Loucy (cell line): ENCODE results near the gene SORCS2.

ENCODE experiments used
- H2AFZ ChIP-seq: fragments of 200-600 bp; sonication (generic); 2 replicates; pipeline ENCODE4 v1.6.0; 2016; ENCODE audit warnings: antibody characterized with exemption, mild to moderate bottlenecking, low read length, moderate library complexity
- H3F3A ChIP-seq: fragments of 200-600 bp; 2 replicates; pipeline ENCODE4 v1.6.0; 2016; ENCODE audit warnings: antibody characterized with exemption, low read depth, mild to moderate bottlenecking
- H3K27me3 ChIP-seq: fragments of 200-600 bp; sonication (generic); 2 replicates; pipeline ENCODE4 v1.6.1; 2014; ENCODE audit warnings: low read length, mild to moderate bottlenecking; ENCODE audit not compliant: insufficient read depth, poor library complexity, severe bottlenecking
- H3K36me3 ChIP-seq: fragments of 200-600 bp; sonication (generic); 2 replicates; pipeline ENCODE4 v1.6.1; 2016; ENCODE audit warnings: low read length; ENCODE audit not compliant: insufficient read depth
- H3K4me1 ChIP-seq: fragments of 200-600 bp; sonication (generic); 2 replicates; pipeline ENCODE4 v1.5.1; 2014; ENCODE audit warnings: low read length, mild to moderate bottlenecking; ENCODE audit not compliant: insufficient read depth, poor library complexity, severe bottlenecking
- H3K4me2 ChIP-seq: fragments of 200-600 bp; sonication (generic); 2 replicates; pipeline ENCODE4 v1.6.0; 2014; ENCODE audit warnings: antibody characterized with exemption, low read length, low read depth, mild to moderate bottlenecking; ENCODE audit not compliant: poor library complexity, severe bottlenecking
- H3K4me3 ChIP-seq: fragments of 200-600 bp; sonication (generic); 2 replicates; pipeline ENCODE4 v1.5.1; 2014; ENCODE audit warnings: low read length, mild to moderate bottlenecking, mixed read lengths; ENCODE audit not compliant: poor library complexity, severe bottlenecking
- H3K79me2 ChIP-seq: fragments of 200-600 bp; sonication (generic); 2 replicates; pipeline ENCODE4 v1.6.1; 2014; ENCODE audit warnings: low read length; ENCODE audit not compliant: insufficient read depth
- H3K9ac ChIP-seq: fragments of 200-600 bp; sonication (generic); 2 replicates; pipeline ENCODE4 v1.6.0; 2014; ENCODE audit warnings: mild to moderate bottlenecking, low read depth, low read length, moderate library complexity; ENCODE audit not compliant: poor library complexity, severe bottlenecking
- H3K9me2 ChIP-seq: fragments of 200-600 bp; sonication (generic); replicated peaks from 2 replicates; pipeline ENCODE4 v1.6.1; 2016; ENCODE audit warnings: low read depth, low read length, mixed read lengths
- H3K9me3 ChIP-seq: fragments of 200-600 bp; sonication (generic); 2 replicates; pipeline ENCODE4 v1.6.1; 2014; ENCODE audit warnings: mild to moderate bottlenecking, antibody characterized with exemption, low read length, low read depth; ENCODE audit not compliant: insufficient read depth
- H4K20me1 ChIP-seq: fragments of 200-600 bp; sonication (generic); 2 replicates; pipeline ENCODE4 v1.6.0; 2014; ENCODE audit warnings: antibody characterized with exemption, low read length, mild to moderate bottlenecking; ENCODE audit not compliant: insufficient read depth, poor library complexity, severe bottlenecking
- EZH2phosphoT487 ChIP-seq: fragments of 200-600 bp; IDR thresholded peaks from 2 replicates; pipeline ENCODE4 v1.6.1; 2018; ENCODE audit warnings: antibody characterized with exemption, mild to moderate bottlenecking, moderate library complexity, borderline replicate concordance
- TF ChIP-seq, protein P1 (sequence below): fragments of 200-600 bp; sonication (generic); conservative IDR thresholded peaks from 2 replicates; pipeline ENCODE4 v1.5.1; 2014; ENCODE audit warnings: mild to moderate bottlenecking, antibody characterized with exemption, low read length

Gene SORCS2

GRCh38 chr4:7628432-7628831, 436.1 kb downstream of the SORCS2 start:
- Histone ChIP-seq H3K9me2 (no peaks in the 10 kb centered on the region), H3K9ac (no peak overlapping the region), H4K20me1 (no peaks in the 10 kb centered on the region), H3K36me3 (no peaks in the 10 kb centered on the region), H3K4me2 (no peak overlapping the region), H3K9me3 (peaks cover 7% of the 10 kb centered on the region; the same call in 1 of the 2 replicates), H3K27me3 (no peaks in the 10 kb centered on the region), H3F3A (no peaks in the 10 kb centered on the region), H3K79me2 (no peaks in the 10 kb centered on the region), H3K4me3 (no peak overlapping the region), H3K4me1 (no peaks in the 10 kb centered on the region), H2AFZ (no peak overlapping the region)
- TF ChIP-seq EZH2phosphoT487, result no peak
- TF ChIP-seq, protein P1, sequence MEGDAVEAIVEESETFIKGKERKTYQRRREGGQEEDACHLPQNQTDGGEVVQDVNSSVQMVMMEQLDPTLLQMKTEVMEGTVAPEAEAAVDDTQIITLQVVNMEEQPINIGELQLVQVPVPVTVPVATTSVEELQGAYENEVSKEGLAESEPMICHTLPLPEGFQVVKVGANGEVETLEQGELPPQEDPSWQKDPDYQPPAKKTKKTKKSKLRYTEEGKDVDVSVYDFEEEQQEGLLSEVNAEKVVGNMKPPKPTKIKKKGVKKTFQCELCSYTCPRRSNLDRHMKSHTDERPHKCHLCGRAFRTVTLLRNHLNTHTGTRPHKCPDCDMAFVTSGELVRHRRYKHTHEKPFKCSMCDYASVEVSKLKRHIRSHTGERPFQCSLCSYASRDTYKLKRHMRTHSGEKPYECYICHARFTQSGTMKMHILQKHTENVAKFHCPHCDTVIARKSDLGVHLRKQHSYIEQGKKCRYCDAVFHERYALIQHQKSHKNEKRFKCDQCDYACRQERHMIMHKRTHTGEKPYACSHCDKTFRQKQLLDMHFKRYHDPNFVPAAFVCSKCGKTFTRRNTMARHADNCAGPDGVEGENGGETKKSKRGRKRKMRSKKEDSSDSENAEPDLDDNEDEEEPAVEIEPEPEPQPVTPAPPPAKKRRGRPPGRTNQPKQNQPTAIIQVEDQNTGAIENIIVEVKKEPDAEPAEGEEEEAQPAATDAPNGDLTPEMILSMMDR, result no peak

- peaks cover 4% of the 10 kb centered on the region; the same call in 1 of the 2 replicates for H3K9me3 ChIP-seq
- no peaks in the 10 kb centered on the region for H3K79me2 ChIP-seq
- H3K4me3 ChIP-seq, result no peak overlapping the region
- no peaks in the 10 kb centered on the region for H3K27me3 ChIP-seq
- no peaks in the 10 kb centered on the region for H4K20me1 ChIP-seq
- H3K4me1 ChIP-seq, result no peaks in the 10 kb centered on the region
- no peak overlapping the region for H2AFZ ChIP-seq
- no peaks in the 10 kb centered on the region for H3K9me2 ChIP-seq
- no peaks in the 10 kb centered on the region for H3K36me3 ChIP-seq
- no peak overlapping the region for H3K9ac ChIP-seq
- H3K4me2 ChIP-seq, result no peak overlapping the region
- H3F3A ChIP-seq, result no peaks in the 10 kb centered on the region
- TF ChIP-seq, protein P1, result no peak
- TF ChIP-seq EZH2phosphoT487, result no peak
Measured at GRCh38 chr4:7629501-7630254, 437.3 kb downstream of the SORCS2 start.

- Histone ChIP-seq H3K4me2 (no peak overlapping the region), H3K36me3 (no peaks in the 10 kb centered on the region), H3K79me2 (no peaks in the 10 kb centered on the region), H3F3A (no peaks in the 10 kb centered on the region), H3K9me3 (peaks cover 4% of the 10 kb centered on the region; the same call in 1 of the 2 replicates), H3K27me3 (no peaks in the 10 kb centered on the region), H4K20me1 (no peaks in the 10 kb centered on the region), H3K9ac (no peak overlapping the region), H3K4me3 (no peak overlapping the region), H3K4me1 (no peaks in the 10 kb centered on the region), H2AFZ (no peak overlapping the region), H3K9me2 (no peaks in the 10 kb centered on the region)
- TF ChIP-seq, protein P1, result no peak
- TF ChIP-seq EZH2phosphoT487, result no peak
Measured at GRCh38 chr4:7630568-7631287, 438.4 kb downstream of the SORCS2 start.
